Erythroblast (primary cell): ENCODE results near the gene UBE2I.

Experiments
- GATA1 ChIP-seq: IDR thresholded peaks from 2 replicates; pipeline ENCODE4 v1.6.1; 2011; ENCODE audit warnings: low read depth, mild to moderate bottlenecking, control low read depth, low read length, moderate library complexity
- POLR2A ChIP-seq: IDR thresholded peaks from 2 replicates; pipeline ENCODE4 v1.6.1; 2011; ENCODE audit warnings: mild to moderate bottlenecking, low read length

GRCh38 chr16:1306334-1306733 lies 3.1 kb upstream of the UBE2I start:
- no peak for TF ChIP-seq POLR2A
- TF ChIP-seq GATA1 = no peak
